Ovary (tissue), 3 donors: Measurements from ENCODE around the gene HMGB3.

ENCODE experiments used
- EP300 ChIP-seq: sonication (generic); formaldehyde crosslinking; IDR thresholded peaks from one replicate; pipeline ENCODE4 v1.6.1; 2017; ENCODE audit warnings: antibody characterized with exemption
- TF ChIP-seq, protein P1 (sequence below), 3 donors: fragments of 450-650 bp in 2 of 3; fragments of 200-600 bp in 1 of 3; IDR thresholded peaks; one replicate each; pipeline versions ENCODE4 v1.5.1 to v1.8.0; 2016 to 2022; ENCODE audit warnings: antibody characterized with exemption in 3 of 3, mild to moderate bottlenecking in 1 of 3
- donor health status: DM: no; HTN: no; CAD: no.

DNA sequence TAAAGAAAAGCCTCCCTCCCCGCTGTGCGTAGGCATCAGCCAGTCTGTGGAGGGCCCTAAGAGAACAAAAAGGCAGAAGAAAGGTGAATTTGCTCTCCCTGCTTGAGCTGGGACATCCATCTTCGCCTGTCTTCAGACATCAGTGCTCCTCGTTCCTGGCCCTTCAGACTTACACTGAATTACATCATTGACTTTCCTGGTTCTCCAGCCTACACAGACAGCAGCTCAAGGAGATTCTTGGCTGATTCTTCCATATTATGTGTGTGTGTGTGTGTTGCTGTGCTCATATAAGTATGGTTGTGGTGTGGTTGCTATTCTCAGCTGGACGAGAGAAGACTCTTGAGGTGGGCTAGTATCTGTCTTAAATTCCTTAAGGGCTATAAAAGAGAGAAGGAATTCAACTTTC is 49.2 kb upstream of the HMGB3 start:
- TF ChIP-seq, protein P1, sequence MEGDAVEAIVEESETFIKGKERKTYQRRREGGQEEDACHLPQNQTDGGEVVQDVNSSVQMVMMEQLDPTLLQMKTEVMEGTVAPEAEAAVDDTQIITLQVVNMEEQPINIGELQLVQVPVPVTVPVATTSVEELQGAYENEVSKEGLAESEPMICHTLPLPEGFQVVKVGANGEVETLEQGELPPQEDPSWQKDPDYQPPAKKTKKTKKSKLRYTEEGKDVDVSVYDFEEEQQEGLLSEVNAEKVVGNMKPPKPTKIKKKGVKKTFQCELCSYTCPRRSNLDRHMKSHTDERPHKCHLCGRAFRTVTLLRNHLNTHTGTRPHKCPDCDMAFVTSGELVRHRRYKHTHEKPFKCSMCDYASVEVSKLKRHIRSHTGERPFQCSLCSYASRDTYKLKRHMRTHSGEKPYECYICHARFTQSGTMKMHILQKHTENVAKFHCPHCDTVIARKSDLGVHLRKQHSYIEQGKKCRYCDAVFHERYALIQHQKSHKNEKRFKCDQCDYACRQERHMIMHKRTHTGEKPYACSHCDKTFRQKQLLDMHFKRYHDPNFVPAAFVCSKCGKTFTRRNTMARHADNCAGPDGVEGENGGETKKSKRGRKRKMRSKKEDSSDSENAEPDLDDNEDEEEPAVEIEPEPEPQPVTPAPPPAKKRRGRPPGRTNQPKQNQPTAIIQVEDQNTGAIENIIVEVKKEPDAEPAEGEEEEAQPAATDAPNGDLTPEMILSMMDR (IDR thresholded peaks at IDR 0.05) = no peak
- TF ChIP-seq EP300 = no peak
